Measurements from ENCODE around the gene FLT3. TPM values are rescaled to one million over a fixed set of nuclear protein-coding genes. Genes with fewer than 3 reads are reported as not detected.

The FLT3 gene
- total and polyA plus RNA-seq, 4 donors: 0.14 to 0.84 (median 0.42) TPM

- Histone ChIP-seq H3K9ac (ENCODE audit: low read depth in 1 of 2, low read length in 2 of 2) (no peak overlapping the region), H3K36me3 (ENCODE audit: control insufficient read depth in 4 of 4, insufficient read depth in 3 of 4, low read depth in 1 of 4, low read length in 3 of 4) (no peaks in the 10 kb centered on the region), H3K9me3 (ENCODE audit: control insufficient read depth in 4 of 4, low read length in 3 of 4) (no peaks in the 10 kb centered on the region), H3K27me3 (ENCODE audit: control insufficient read depth in 4 of 4, insufficient read depth in 4 of 4, low read length in 3 of 4) (peaks cover 18 to 38% (median 26%) of the 10 kb centered on the region in 4 donors), H3K4me1 (ENCODE audit: control insufficient read depth in 4 of 4, insufficient read depth in 4 of 4, low read length in 3 of 4) (peaks cover 6 to 22% (median 16%) of the 10 kb centered on the region in 4 donors), H3K4me3 (ENCODE audit: low read depth in 1 of 3, low read length in 3 of 3) (no peak overlapping the region), H3K27ac (ENCODE audit: low read depth in 1 of 2, low read length in 2 of 2) (no peak overlapping the region)
- WGBS: 11% methylated on average over 7 of the region's 7 CpGs
- DNase-seq (ENCODE audit: low spot score): no peak
- TF ChIP-seq REST (IDR thresholded peaks at IDR 0.05): no peak
- TF ChIP-seq GABPA (IDR thresholded peaks at IDR 0.05 in 1 of 2, conservative IDR thresholded peaks at IDR 0.05 in 1 of 2): no peak
- TF ChIP-seq HNF4A (conservative IDR thresholded peaks at IDR 0.05): no peak
- no peak for TF ChIP-seq FOXA2 (IDR thresholded peaks at IDR 0.05)
- TF ChIP-seq JUND (IDR thresholded peaks at IDR 0.05): no peak
- TF ChIP-seq ATF3 (IDR thresholded peaks at IDR 0.05): no peak
- no peak for TF ChIP-seq NR2F2 (IDR thresholded peaks at IDR 0.05)
- no peak for TF ChIP-seq HNF4G (IDR thresholded peaks at IDR 0.05)
- TF ChIP-seq RXRA (IDR thresholded peaks at IDR 0.05): no peak
- no peak for TF ChIP-seq EGR1 (IDR thresholded peaks at IDR 0.05; ENCODE audit: low read depth in 2 of 2)
- no peak for TF ChIP-seq MAX (IDR thresholded peaks at IDR 0.05)
- no peak for TF ChIP-seq ZBTB33 (IDR thresholded peaks at IDR 0.05)
- no peak for TF ChIP-seq SP1 (IDR thresholded peaks at IDR 0.05)
- TF ChIP-seq YY1 (IDR thresholded peaks at IDR 0.05): no peak
- no peak for TF ChIP-seq RAD21 (IDR thresholded peaks at IDR 0.05)
- TF ChIP-seq TAF1 (conservative IDR thresholded peaks at IDR 0.05): no peak
- TF ChIP-seq FOXA1 (IDR thresholded peaks at IDR 0.05): no peak
- no peak for TF ChIP-seq CTCF (IDR thresholded peaks at IDR 0.05; ENCODE audit: low read depth, low read length, missing input control)
Measured at GRCh38 chr13:27973961-27974662, 126.3 kb downstream of the FLT3 start.

Data from liver (tissue), 9 donors.